DOHH2 (cell line): Measurements from ENCODE around the gene SLC1A5.

ENCODE experiments used
- H3F3A ChIP-seq: fragments of 200-600 bp; sonication (generic), shearing (Covaris generic); 2 replicates; pipeline ENCODE4 v1.6.0; 2016; ENCODE audit warnings: antibody characterized with exemption, mild to moderate bottlenecking; ENCODE audit not compliant: control insufficient read depth, insufficient read depth
- H3K27ac ChIP-seq: fragments of 200-600 bp; sonication (generic); 2 replicates; pipeline ENCODE4 v1.5.1; 2014; ENCODE audit warnings: low read depth, mild to moderate bottlenecking, low read length, moderate library complexity
- H3K27me3 ChIP-seq: fragments of 200-600 bp; sonication (generic); 2 replicates; pipeline ENCODE4 v1.6.1; 2014; ENCODE audit warnings: mild to moderate bottlenecking, low read length, mixed read lengths; ENCODE audit not compliant: control insufficient read depth
- H3K36me3 ChIP-seq: fragments of 200-600 bp; sonication (generic); 2 replicates; pipeline ENCODE4 v1.6.1; 2014; ENCODE audit warnings: mild to moderate bottlenecking, low read length, moderate library complexity, mixed read lengths; ENCODE audit not compliant: control insufficient read depth
- H3K4me1 ChIP-seq: fragments of 200-600 bp; sonication (generic); 2 replicates; pipeline ENCODE4 v1.6.1; 2014; ENCODE audit warnings: mild to moderate bottlenecking, low read length, mixed read lengths; ENCODE audit not compliant: control insufficient read depth
- H3K4me2 ChIP-seq: fragments of 200-600 bp; sonication (generic); 2 replicates; pipeline ENCODE4 v1.6.0; 2014; ENCODE audit warnings: mild to moderate bottlenecking, low read length, moderate library complexity
- H3K4me3 ChIP-seq: fragments of 200-600 bp; sonication (generic); 2 replicates; pipeline ENCODE4 v1.5.1; 2014; ENCODE audit warnings: mild to moderate bottlenecking, low read length, mixed read lengths
- H3K79me2 ChIP-seq: fragments of 200-600 bp; sonication (generic); 2 replicates; pipeline ENCODE4 v1.6.1; 2014; ENCODE audit warnings: mild to moderate bottlenecking, low read length, mixed read lengths; ENCODE audit not compliant: control insufficient read depth
- H3K9me2 ChIP-seq: fragments of 200-600 bp; sonication (generic); replicated peaks from 2 replicates; pipeline ENCODE4 v1.6.1; 2014; ENCODE audit warnings: mild to moderate bottlenecking, low read length, mixed read lengths; ENCODE audit not compliant: control insufficient read depth
- H3K9me3 ChIP-seq: fragments of 200-600 bp; sonication (generic); 2 replicates; pipeline ENCODE4 v1.6.1; 2014; ENCODE audit warnings: antibody characterized with exemption, low read length, mixed read lengths; ENCODE audit not compliant: control insufficient read depth, insufficient read depth
- H4K20me1 ChIP-seq: fragments of 200-600 bp; sonication (generic); 2 replicates; pipeline ENCODE4 v1.6.0; 2014; ENCODE audit warnings: low read depth, mild to moderate bottlenecking, antibody characterized with exemption, low read length, moderate library complexity; ENCODE audit not compliant: control insufficient read depth, insufficient read depth
- CTCF ChIP-seq: fragments of 200-600 bp; sonication (generic); IDR thresholded peaks from one replicate; pipeline ENCODE4 v1.5.1; 2014; ENCODE audit warnings: antibody characterized with exemption, mild to moderate bottlenecking, low read depth, low read length; ENCODE audit not compliant: poor library complexity, severe bottlenecking
- EZH2phosphoT487 ChIP-seq: fragments of 200-600 bp; sonication (generic); IDR thresholded peaks from 2 replicates; pipeline ENCODE4 v1.6.1; 2017; ENCODE audit warnings: borderline replicate concordance, mild to moderate bottlenecking, antibody characterized with exemption, low read length, moderate library complexity, mixed read lengths

SLC1A5 gene

GRCh38 chr19:46813839-46814358 lies 25.5 kb upstream of the SLC1A5 start:
- no peaks in the 10 kb centered on the region for H3K79me2 ChIP-seq
- 0 out of 2 replicates have a peak, but pooled peaks cover 5% of the 10 kb centered on the region for H3K27me3 ChIP-seq
- no peaks in the 10 kb centered on the region for H3K9me3 ChIP-seq
- H3K27ac ChIP-seq: no peak overlapping the region
- no peaks in the 10 kb centered on the region for H3K9me2 ChIP-seq
- no peaks in the 10 kb centered on the region for H4K20me1 ChIP-seq
- no peaks in the 10 kb centered on the region for H3K4me1 ChIP-seq
- no peaks in the 10 kb centered on the region for H3K36me3 ChIP-seq
- H3K4me3 ChIP-seq: no peak overlapping the region
- H3F3A ChIP-seq: no peaks in the 10 kb centered on the region
- no peak for TF ChIP-seq CTCF
- TF ChIP-seq EZH2phosphoT487: no peak
- no peak overlapping the region for H3K4me2 ChIP-seq

DNA sequence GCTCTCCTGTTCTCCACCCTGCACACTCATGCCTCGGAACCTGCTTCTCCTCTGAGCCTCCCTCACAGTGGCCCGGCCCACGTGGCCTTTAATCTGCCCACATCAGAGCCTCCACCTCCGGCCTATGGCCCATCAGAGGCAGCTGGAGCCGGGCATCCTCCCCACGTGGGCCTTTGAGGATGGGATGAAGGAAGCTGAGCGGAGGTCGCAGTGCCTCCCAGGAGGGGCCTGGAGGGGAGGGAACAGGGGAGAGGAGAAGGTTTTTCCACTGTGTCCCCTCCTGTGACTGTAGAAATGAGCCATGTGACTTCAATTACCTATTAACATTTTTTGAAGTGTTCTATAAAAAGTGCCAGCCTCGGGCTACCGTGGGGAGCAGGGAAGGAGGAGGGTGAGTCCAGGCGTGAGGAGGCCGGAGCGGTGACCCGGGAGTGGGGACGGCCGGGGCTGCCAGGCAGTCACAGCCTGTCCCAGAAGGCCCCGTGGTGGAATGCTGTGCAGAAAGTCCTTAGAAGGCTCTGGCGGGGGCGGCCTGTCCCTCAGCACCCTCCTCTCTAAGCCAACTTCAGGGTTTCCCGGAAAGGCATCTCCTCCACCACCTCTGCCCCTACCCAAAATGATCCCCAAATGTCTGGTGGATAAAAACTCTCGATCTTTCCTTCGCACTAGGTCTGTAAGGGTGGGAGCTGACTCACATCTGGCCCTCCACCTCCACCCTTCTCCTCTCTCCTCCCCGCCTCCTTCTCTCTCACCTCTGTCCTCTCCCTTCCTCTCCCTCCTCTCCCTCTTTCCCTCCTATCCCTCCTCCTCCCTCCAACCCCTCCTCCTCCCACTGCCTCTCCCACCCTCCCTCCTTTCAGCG lies 24.8 kb upstream of the SLC1A5 start:
- no peak for TF ChIP-seq EZH2phosphoT487
- TF ChIP-seq CTCF: no peak
- Histone ChIP-seq H3K79me2 (no peaks in the 10 kb centered on the region), H3K9me2 (no peaks in the 10 kb centered on the region), H3K9me3 (no peaks in the 10 kb centered on the region), H3K27me3 (0 out of 2 replicates have a peak, but pooled peaks cover 5% of the 10 kb centered on the region), H3K36me3 (no peaks in the 10 kb centered on the region), H3K4me2 (no peak overlapping the region), H3K27ac (no peak overlapping the region), H3F3A (no peaks in the 10 kb centered on the region), H3K4me1 (no peaks in the 10 kb centered on the region), H3K4me3 (no peak overlapping the region), H4K20me1 (no peaks in the 10 kb centered on the region)

GRCh38 chr19:46809534-46810272 lies 21.3 kb upstream of the SLC1A5 start:
- Histone ChIP-seq H3K9me2 (no peaks in the 10 kb centered on the region), H3K27ac (no peak overlapping the region), H3K36me3 (no peaks in the 10 kb centered on the region), H3F3A (no peaks in the 10 kb centered on the region), H3K79me2 (no peaks in the 10 kb centered on the region), H3K4me3 (no peak overlapping the region), H3K4me1 (no peaks in the 10 kb centered on the region), H3K4me2 (no peak overlapping the region), H3K9me3 (no peaks in the 10 kb centered on the region), H3K27me3 (0 out of 2 replicates have a peak, but pooled peaks cover 5% of the 10 kb centered on the region), H4K20me1 (no peaks in the 10 kb centered on the region)
- no peak for TF ChIP-seq CTCF
- no peak for TF ChIP-seq EZH2phosphoT487
